HFFc6 (cell line): ENCODE results near the gene DRICH1. TPM values are rescaled to one million over a fixed set of nuclear protein-coding genes. Genes with fewer than 3 reads are reported as not detected.
"Not testable (repeated sequence)": the region's sequence is repeated elsewhere in the genome, so short reads cannot be mapped to it uniquely, and the experiment has no call there.

Experiments used
- DNase-seq: peaks from one replicate; pipeline ENCODE4 v3.0.0-alpha.2; 2018
- H3K27ac Mint-ChIP-seq: 2 replicates; pipeline ENCODE4 v1.8.0; 2020; ENCODE audit warnings: mild to moderate bottlenecking, mixed read lengths
- H3K27me3 Mint-ChIP-seq: 2 replicates; pipeline ENCODE4 v1.8.0; 2021; ENCODE audit warnings: mild to moderate bottlenecking, moderate library complexity, mixed read lengths; ENCODE audit not compliant: insufficient read depth
- H3K36me3 Mint-ChIP-seq: 2 replicates; pipeline ENCODE4 v1.8.0; 2021; ENCODE audit warnings: low read depth, mixed read lengths
- H3K4me1 Mint-ChIP-seq: 2 replicates; pipeline ENCODE4 v1.8.0; 2020; ENCODE audit warnings: low read depth, mixed read lengths
- H3K4me3 Mint-ChIP-seq: 2 replicates; pipeline ENCODE4 v1.8.0; 2020; ENCODE audit warnings: mild to moderate bottlenecking, moderate library complexity, mixed read lengths
- H3K9me3 Mint-ChIP-seq: 2 replicates; pipeline ENCODE4 v1.8.0; 2020; ENCODE audit warnings: mild to moderate bottlenecking, mixed read lengths
- total RNA-seq, 6 experiments: library from RNA; stranded (reverse); fragmentation: NEBNext Ultra II Directional; extraction: Animal tissue kit (Norgen Biotek cat#: 25700); gene quantifications; 2 replicates in 1 of 6; 3 replicates in 5 of 6; pipeline ENCODE4 v1.2.3, GENCODE V29; 2021
- TF ChIP-seq, protein P1 (sequence below): fragments of 200-600 bp; sonication (generic); IDR thresholded peaks from 2 replicates; pipeline ENCODE4 v1.5.0; 2021; ENCODE audit warnings: antibody characterized with exemption, mild to moderate bottlenecking

DRICH1 gene
- total RNA-seq, 6 experiments from 2014 or later = 0.14 to 0.25 (median 0.24) TPM; not detected in 3

- Mint-ChIP-seq H3K4me3 (no peak overlapping the region), H3K9me3 (no peaks in the 10 kb centered on the region), H3K27ac (no peak overlapping the region), H3K36me3 (no peaks in the 10 kb centered on the region; the same call in 1 of the 2 replicates), H3K4me1 (no peaks in the 10 kb centered on the region), H3K27me3 (peaks cover 2% of the 10 kb centered on the region; the same call in 1 of the 2 replicates)
- TF ChIP-seq, protein P1, sequence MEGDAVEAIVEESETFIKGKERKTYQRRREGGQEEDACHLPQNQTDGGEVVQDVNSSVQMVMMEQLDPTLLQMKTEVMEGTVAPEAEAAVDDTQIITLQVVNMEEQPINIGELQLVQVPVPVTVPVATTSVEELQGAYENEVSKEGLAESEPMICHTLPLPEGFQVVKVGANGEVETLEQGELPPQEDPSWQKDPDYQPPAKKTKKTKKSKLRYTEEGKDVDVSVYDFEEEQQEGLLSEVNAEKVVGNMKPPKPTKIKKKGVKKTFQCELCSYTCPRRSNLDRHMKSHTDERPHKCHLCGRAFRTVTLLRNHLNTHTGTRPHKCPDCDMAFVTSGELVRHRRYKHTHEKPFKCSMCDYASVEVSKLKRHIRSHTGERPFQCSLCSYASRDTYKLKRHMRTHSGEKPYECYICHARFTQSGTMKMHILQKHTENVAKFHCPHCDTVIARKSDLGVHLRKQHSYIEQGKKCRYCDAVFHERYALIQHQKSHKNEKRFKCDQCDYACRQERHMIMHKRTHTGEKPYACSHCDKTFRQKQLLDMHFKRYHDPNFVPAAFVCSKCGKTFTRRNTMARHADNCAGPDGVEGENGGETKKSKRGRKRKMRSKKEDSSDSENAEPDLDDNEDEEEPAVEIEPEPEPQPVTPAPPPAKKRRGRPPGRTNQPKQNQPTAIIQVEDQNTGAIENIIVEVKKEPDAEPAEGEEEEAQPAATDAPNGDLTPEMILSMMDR = no peak
- DNase-seq = no peak
Measured at GRCh38 chr22:23670378-23671295, 38.5 kb upstream of the DRICH1 start.

DNA sequence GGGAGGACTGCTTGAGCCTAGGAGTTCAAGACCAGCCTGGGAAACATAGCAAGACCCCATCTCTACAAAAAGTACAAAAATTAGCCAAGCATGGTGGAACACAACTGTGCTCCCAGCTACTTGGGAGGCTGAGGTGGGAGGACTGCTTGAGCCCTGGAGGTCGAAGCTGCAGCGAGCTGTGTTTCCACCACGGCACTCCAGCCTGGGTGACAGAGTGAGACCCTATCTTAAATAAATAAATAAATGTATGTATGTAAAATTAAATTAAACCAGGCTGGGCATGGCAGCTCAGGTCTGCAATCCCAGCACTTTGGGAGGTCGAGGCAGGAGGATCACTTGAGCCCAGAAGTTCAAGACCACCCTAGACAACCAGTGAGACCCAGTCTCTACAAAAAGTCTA lies 28.3 kb upstream of the DRICH1 start:
- not testable (repeated sequence) for H3K27ac Mint-ChIP-seq, H3K9me3 Mint-ChIP-seq

GRCh38 chr22:23657727-23658126 lies 25.6 kb upstream of the DRICH1 start:
- Mint-ChIP-seq H3K27me3 (peaks cover 1% of the 10 kb centered on the region), H3K36me3 (peaks cover 16% of the 10 kb centered on the region), H3K4me1 (no peaks in the 10 kb centered on the region; the same call in 1 of the 2 replicates), H3K4me3 (no peak overlapping the region), H3K9me3 (peaks cover 4% of the 10 kb centered on the region; the same call in 1 of the 2 replicates), H3K27ac (no peak overlapping the region)
- TF ChIP-seq, protein P1 = no peak
- DNase-seq = no peak

More for the DNA sequence above, 28.3 kb upstream of the DRICH1 start:
- H3K27me3 Mint-ChIP-seq, H3K4me3 Mint-ChIP-seq, H3K4me1 Mint-ChIP-seq, DNase-seq: not testable (repeated sequence)
- H3K36me3 Mint-ChIP-seq = peaks cover 35% of the 10 kb centered on the region

- no peak overlapping the region for H3K4me3 Mint-ChIP-seq
- peaks cover 1% of the 10 kb centered on the region for H3K27me3 Mint-ChIP-seq
- DNase-seq = no peak
- H3K4me1 Mint-ChIP-seq = no peaks in the 10 kb centered on the region; the same call in 1 of the 2 replicates
- no peaks in the 10 kb centered on the region for H3K9me3 Mint-ChIP-seq
- TF ChIP-seq, protein P1 = no peak
- H3K36me3 Mint-ChIP-seq = peaks cover 6% of the 10 kb centered on the region; the same call in 1 of the 2 replicates
- H3K27ac Mint-ChIP-seq = no peak overlapping the region
Measured at GRCh38 chr22:23655891-23656475, 23.9 kb upstream of the DRICH1 start.

GRCh38 chr22:23652711-23653110 lies 20.6 kb upstream of the DRICH1 start:
- DNase-seq = no peak
- Mint-ChIP-seq H3K4me1 (no peaks in the 10 kb centered on the region), H3K27ac (no peak overlapping the region), H3K4me3 (no peak overlapping the region), H3K27me3 (no peaks in the 10 kb centered on the region; the same call in 1 of the 2 replicates), H3K9me3 (no peaks in the 10 kb centered on the region), H3K36me3 (no peaks in the 10 kb centered on the region)
- TF ChIP-seq, protein P1 = no peak

GRCh38 chr22:23652286-23652685 lies 20.2 kb upstream of the DRICH1 start:
- Mint-ChIP-seq H3K27me3 (peaks cover 1% of the 10 kb centered on the region), H3K27ac (no peak overlapping the region), H3K4me1 (no peaks in the 10 kb centered on the region), H3K4me3 (no peak overlapping the region), H3K36me3 (no peaks in the 10 kb centered on the region), H3K9me3 (no peaks in the 10 kb centered on the region)
- TF ChIP-seq, protein P1 = no peak
- DNase-seq = no peak
